Measurements from ENCODE around the gene PTPN18. TPM values are rescaled to one million over a fixed set of nuclear protein-coding genes. Genes with fewer than 3 reads are reported as not detected.

Gene PTPN18
- total RNA-seq (9.2 TPM), polyA plus RNA-seq (29.3 TPM)
- long read RNA-seq, donor 1, partial matches to known transcripts, result 0 of 1 reads
- long read RNA-seq, donor 1, other reads (novel, unspliced or antisense), result 0 of 1 reads
- long read RNA-seq, donor 2, transcript PTPN18-211 (3 exons, 1,394 nt), result major isoform, 13 of 17 reads
- long read RNA-seq, donor 2, partial matches to known transcripts, result 0 of 17 reads
- long read RNA-seq, donor 2, other reads (novel, unspliced or antisense), result 0 of 17 reads
- long read RNA-seq, donor 3, transcript PTPN18-211 (3 exons, 1,394 nt), result major isoform, 11 of 14 reads
- long read RNA-seq, donor 3, partial matches to known transcripts, result 0 of 14 reads
- long read RNA-seq, donor 3, other reads (novel, unspliced or antisense), result 0 of 14 reads
- long read RNA-seq, donor 4, transcript PTPN18-211 (3 exons, 1,394 nt), result major isoform, 7 of 17 reads
- long read RNA-seq, donor 4, partial matches to known transcripts, result 8 of 17 reads
- long read RNA-seq, donor 4, other reads (novel, unspliced or antisense), result 0 of 17 reads
- long read RNA-seq, donor 5, transcript PTPN18-211 (3 exons, 1,394 nt), result major isoform, 10 of 29 reads
- long read RNA-seq, donor 5, partial matches to known transcripts, result 15 of 29 reads
- long read RNA-seq, donor 5, other reads (novel, unspliced or antisense), result 0 of 29 reads
- long read RNA-seq, donor 6, transcript PTPN18-211 (3 exons, 1,394 nt), result major isoform, 9 of 13 reads
- long read RNA-seq, donor 6, partial matches to known transcripts, result 0 of 13 reads
- long read RNA-seq, donor 6, other reads (novel, unspliced or antisense), result 0 of 13 reads
- long read RNA-seq, donor 7, transcript PTPN18-211 (3 exons, 1,394 nt), result major isoform, 7 of 20 reads
- long read RNA-seq, donor 7, partial matches to known transcripts, result 11 of 20 reads
- long read RNA-seq, donor 7, other reads (novel, unspliced or antisense), result 0 of 20 reads
- long read RNA-seq, donor 8, transcript PTPN18-211 (3 exons, 1,394 nt), result major isoform, 10 of 13 reads
- long read RNA-seq, donor 8, partial matches to known transcripts, result 0 of 13 reads
- long read RNA-seq, donor 8, other reads (novel, unspliced or antisense), result 0 of 13 reads
- long read RNA-seq, donor 9, partial matches to known transcripts, result 0 of 3 reads
- long read RNA-seq, donor 9, other reads (novel, unspliced or antisense), result 0 of 3 reads
- long read RNA-seq, donor 10, partial matches to known transcripts, result 0 of 4 reads
- long read RNA-seq, donor 10, other reads (novel, unspliced or antisense), result 0 of 4 reads

GRCh38 chr2:130355578-130356431 is at the start of gene PTPN18:
TSS of gene PTPN18 (plus strand) at chr2:130356056. CDS start at chr2:130356108, 52 bp downstream.
- DNase-seq (ENCODE audit: low read depth in 6 of 9, low spot score in 9 of 9), result peak in 3 of 9 donors; percentile 28 to 52 (median 47)
- no peaks in the 10 kb centered on the region for H3K36me3 ChIP-seq (ENCODE audit: control insufficient read depth in 2 of 2, insufficient read depth in 2 of 2, low read length in 1 of 2)
- peaks cover 16 to 55% of the 10 kb centered on the region in 2 donors for H3K27me3 ChIP-seq (ENCODE audit: control insufficient read depth in 2 of 2, insufficient read depth in 1 of 2, low read length in 1 of 2)
- no peak within 1 kb of the TSS for H3K27ac ChIP-seq (ENCODE audit: low read depth in 1 of 2, low read length in 1 of 2)
- H3K4me1 ChIP-seq (ENCODE audit: control insufficient read depth in 2 of 2, insufficient read depth in 2 of 2, low read length in 2 of 2), result peaks cover 0 to 6% of the 10 kb centered on the region in 2 donors
- WGBS, result 1% methylated on average over 107 of the region's 107 CpGs
- no peaks in the 10 kb centered on the region for H3K9me3 ChIP-seq (ENCODE audit: control insufficient read depth in 2 of 2, insufficient read depth in 1 of 2, low read length in 1 of 2)
- peak within 1 kb of the TSS; percentile 33 to 62 for H3K4me3 ChIP-seq (ENCODE audit: low read length in 2 of 2)

GRCh38 chr2:130307850-130308249 is 48.0 kb upstream of the PTPN18 start:
- no peak for DNase-seq (ENCODE audit: low read depth in 6 of 9, low spot score in 9 of 9)
- WGBS, result 90% methylated on average over 4 of the region's 4 CpGs
- no peaks in the 10 kb centered on the region for H3K9me3 ChIP-seq (ENCODE audit: control insufficient read depth in 2 of 2, insufficient read depth in 1 of 2, low read length in 1 of 2)

GRCh38 chr2:130310881-130311280 is 45.0 kb upstream of the PTPN18 start:
- no peaks in the 10 kb centered on the region for H3K4me1 ChIP-seq (ENCODE audit: control insufficient read depth in 2 of 2, insufficient read depth in 2 of 2, low read length in 2 of 2)
- no peaks in the 10 kb centered on the region for H3K9me3 ChIP-seq (ENCODE audit: control insufficient read depth in 2 of 2, insufficient read depth in 1 of 2, low read length in 1 of 2)
- no peaks in the 10 kb centered on the region for H3K27me3 ChIP-seq (ENCODE audit: control insufficient read depth in 2 of 2, insufficient read depth in 1 of 2, low read length in 1 of 2)
- DNase-seq (ENCODE audit: low read depth in 6 of 9, low spot score in 9 of 9), result no peak
- H3K27ac ChIP-seq (ENCODE audit: low read depth in 1 of 2, low read length in 1 of 2), result no peak overlapping the region
- no peak overlapping the region for H3K4me3 ChIP-seq (ENCODE audit: low read length in 2 of 2)
- H3K36me3 ChIP-seq (ENCODE audit: control insufficient read depth in 2 of 2, insufficient read depth in 2 of 2, low read length in 1 of 2), result no peaks in the 10 kb centered on the region

More at GRCh38 chr2:130307850-130308249, 48.0 kb upstream of the PTPN18 start:
- Histone ChIP-seq H3K27me3 (ENCODE audit: control insufficient read depth in 2 of 2, insufficient read depth in 1 of 2, low read length in 1 of 2) (no peaks in the 10 kb centered on the region), H3K4me1 (ENCODE audit: control insufficient read depth in 2 of 2, insufficient read depth in 2 of 2, low read length in 2 of 2) (no peaks in the 10 kb centered on the region), H3K4me3 (ENCODE audit: low read length in 2 of 2) (no peak overlapping the region), H3K36me3 (ENCODE audit: control insufficient read depth in 2 of 2, insufficient read depth in 2 of 2, low read length in 1 of 2) (no peaks in the 10 kb centered on the region), H3K27ac (ENCODE audit: low read depth in 1 of 2, low read length in 1 of 2) (no peak overlapping the region)

GRCh38 chr2:130313812-130314334 is 42.0 kb upstream of the PTPN18 start:
- no peak overlapping the region for H3K4me3 ChIP-seq (ENCODE audit: low read length in 2 of 2)
- no peaks in the 10 kb centered on the region for H3K9me3 ChIP-seq (ENCODE audit: control insufficient read depth in 2 of 2, insufficient read depth in 1 of 2, low read length in 1 of 2)
- no peak for DNase-seq (ENCODE audit: low read depth in 6 of 9, low spot score in 9 of 9)
- H3K36me3 ChIP-seq (ENCODE audit: control insufficient read depth in 2 of 2, insufficient read depth in 2 of 2, low read length in 1 of 2), result no peaks in the 10 kb centered on the region
- no peak overlapping the region for H3K27ac ChIP-seq (ENCODE audit: low read depth in 1 of 2, low read length in 1 of 2)
- H3K27me3 ChIP-seq (ENCODE audit: control insufficient read depth in 2 of 2, insufficient read depth in 1 of 2, low read length in 1 of 2), result no peaks in the 10 kb centered on the region
- 89% methylated on average over 12 of the region's 12 CpGs for WGBS
- no peaks in the 10 kb centered on the region for H3K4me1 ChIP-seq (ENCODE audit: control insufficient read depth in 2 of 2, insufficient read depth in 2 of 2, low read length in 2 of 2)

GRCh38 chr2:130314377-130314776 is 41.5 kb upstream of the PTPN18 start:
- no peak for DNase-seq (ENCODE audit: low read depth in 6 of 9, low spot score in 9 of 9)
- 97% methylated on average over 3 of the region's 3 CpGs for WGBS
- H3K36me3 ChIP-seq (ENCODE audit: control insufficient read depth in 2 of 2, insufficient read depth in 2 of 2, low read length in 1 of 2), result no peaks in the 10 kb centered on the region
- no peaks in the 10 kb centered on the region for H3K27me3 ChIP-seq (ENCODE audit: control insufficient read depth in 2 of 2, insufficient read depth in 1 of 2, low read length in 1 of 2)
- no peaks in the 10 kb centered on the region for H3K9me3 ChIP-seq (ENCODE audit: control insufficient read depth in 2 of 2, insufficient read depth in 1 of 2, low read length in 1 of 2)
- no peak overlapping the region for H3K4me3 ChIP-seq (ENCODE audit: low read length in 2 of 2)
- no peak overlapping the region for H3K27ac ChIP-seq (ENCODE audit: low read depth in 1 of 2, low read length in 1 of 2)
- H3K4me1 ChIP-seq (ENCODE audit: control insufficient read depth in 2 of 2, insufficient read depth in 2 of 2, low read length in 2 of 2), result no peaks in the 10 kb centered on the region

GRCh38 chr2:130316596-130316995 is 39.3 kb upstream of the PTPN18 start:
- no peak overlapping the region for H3K27ac ChIP-seq (ENCODE audit: low read depth in 1 of 2, low read length in 1 of 2)
- no peaks in the 10 kb centered on the region for H3K36me3 ChIP-seq (ENCODE audit: control insufficient read depth in 2 of 2, insufficient read depth in 2 of 2, low read length in 1 of 2)
- H3K4me1 ChIP-seq (ENCODE audit: control insufficient read depth in 2 of 2, insufficient read depth in 2 of 2, low read length in 2 of 2), result no peaks in the 10 kb centered on the region
- no peaks in the 10 kb centered on the region for H3K27me3 ChIP-seq (ENCODE audit: control insufficient read depth in 2 of 2, insufficient read depth in 1 of 2, low read length in 1 of 2)
- no peak overlapping the region for H3K4me3 ChIP-seq (ENCODE audit: low read length in 2 of 2)
- 22% methylated on average over 1 of the region's 1 CpG for WGBS
- DNase-seq (ENCODE audit: low read depth in 6 of 9, low spot score in 9 of 9), result no peak
- H3K9me3 ChIP-seq (ENCODE audit: control insufficient read depth in 2 of 2, insufficient read depth in 1 of 2, low read length in 1 of 2), result no peaks in the 10 kb centered on the region

- WGBS, result 84% methylated on average over 7 of the region's 7 CpGs
- H3K4me3 ChIP-seq (ENCODE audit: low read length in 2 of 2), result no peak overlapping the region
- DNase-seq (ENCODE audit: low read depth in 6 of 9, low spot score in 9 of 9), result no peak
- H3K9me3 ChIP-seq (ENCODE audit: control insufficient read depth in 2 of 2, insufficient read depth in 1 of 2, low read length in 1 of 2), result no peaks in the 10 kb centered on the region
- no peaks in the 10 kb centered on the region for H3K4me1 ChIP-seq (ENCODE audit: control insufficient read depth in 2 of 2, insufficient read depth in 2 of 2, low read length in 2 of 2)
- no peaks in the 10 kb centered on the region for H3K36me3 ChIP-seq (ENCODE audit: control insufficient read depth in 2 of 2, insufficient read depth in 2 of 2, low read length in 1 of 2)
- no peak overlapping the region for H3K27ac ChIP-seq (ENCODE audit: low read depth in 1 of 2, low read length in 1 of 2)
- H3K27me3 ChIP-seq (ENCODE audit: control insufficient read depth in 2 of 2, insufficient read depth in 1 of 2, low read length in 1 of 2), result no peaks in the 10 kb centered on the region
Observed at GRCh38 chr2:130318906-130319305, 37.0 kb upstream of the PTPN18 start.

- WGBS, result 91% methylated on average over 3 of the region's 3 CpGs
- no peaks in the 10 kb centered on the region for H3K36me3 ChIP-seq (ENCODE audit: control insufficient read depth in 2 of 2, insufficient read depth in 2 of 2, low read length in 1 of 2)
Observed at GRCh38 chr2:130319536-130319935, 36.3 kb upstream of the PTPN18 start.

More at GRCh38 chr2:130319536-130319935, 36.3 kb upstream of the PTPN18 start:
- H3K9me3 ChIP-seq (ENCODE audit: control insufficient read depth in 2 of 2, insufficient read depth in 1 of 2, low read length in 1 of 2), result no peaks in the 10 kb centered on the region
- no peak for DNase-seq (ENCODE audit: low read depth in 6 of 9, low spot score in 9 of 9)
- H3K4me1 ChIP-seq (ENCODE audit: control insufficient read depth in 2 of 2, insufficient read depth in 2 of 2, low read length in 2 of 2), result no peaks in the 10 kb centered on the region
- peaks cover 0 to 1% of the 10 kb centered on the region in 2 donors for H3K27me3 ChIP-seq (ENCODE audit: control insufficient read depth in 2 of 2, insufficient read depth in 1 of 2, low read length in 1 of 2)
- H3K4me3 ChIP-seq (ENCODE audit: low read length in 2 of 2), result no peak overlapping the region
- H3K27ac ChIP-seq (ENCODE audit: low read depth in 1 of 2, low read length in 1 of 2), result no peak overlapping the region

All from thymus (tissue), 14 donors.